HEK293 (cell line): ENCODE data around the gene MLXIPL.

Experiments
- CTCF ChIA-PET: fragments of 350-600 bp; formaldehyde crosslinking; extraction: SDS; loops from one replicate; lab custom pipeline; 2021; ENCODE audit warnings: antibody characterized with exemption; lab: Yijun Ruan, JAX
- POLR2A ChIA-PET: fragments of 300-600 bp; formaldehyde crosslinking; extraction: SDS; loops from one replicate; lab custom pipeline; 2020; ENCODE audit warnings: antibody characterized with exemption, inconsistent platforms; lab: Yijun Ruan, JAX
- H3K27ac ChIP-seq: fragments of 200-500 bp; sonication (Bioruptor generic); 2 replicates; pipeline ENCODE4 v1.5.1; 2014; ENCODE audit warnings: low read depth, low read length, control low read depth, inconsistent platforms; ENCODE audit errors: extremely low read depth
- H3K36me3 ChIP-seq, 2 experiments: fragments of 200-500 bp in 1 of 2; sonication (Bioruptor generic) in 1 of 2; 1 replicate in 1 of 2; 2 replicates in 1 of 2; pipeline ENCODE4 v1.5.1; 2014 to 2017; ENCODE audit warnings: inconsistent platforms in 2 of 2, low read length in 2 of 2; ENCODE audit not compliant: control insufficient read depth in 2 of 2, insufficient read depth in 1 of 2
- H3K4me1 ChIP-seq: fragments of 200-500 bp; sonication (Bioruptor generic); 2 replicates; pipeline ENCODE4 v1.5.1; 2014; ENCODE audit warnings: mild to moderate bottlenecking, low read length, inconsistent platforms; ENCODE audit not compliant: control insufficient read depth, insufficient read depth
- H3K4me3 ChIP-seq: 2 replicates; pipeline ENCODE4 v1.5.1; 2011; ENCODE audit warnings: low read depth, mild to moderate bottlenecking, control low read depth, low read length, moderate library complexity
- H3K9me3 ChIP-seq: fragments of 200-500 bp; sonication (Bioruptor generic); 2 replicates; pipeline ENCODE4 v1.5.1; 2014; ENCODE audit warnings: low read depth, low read length, inconsistent platforms; ENCODE audit not compliant: control insufficient read depth, insufficient read depth
- FEZF1 ChIP-seq: fragments of 450-650 bp; formaldehyde crosslinking; IDR thresholded peaks from 2 replicates; pipeline ENCODE4 v1.5.1; 2016; ENCODE audit warnings: missing biosample characterization, missing genetic modification characterization
- IKZF3 ChIP-seq: fragments of 450-650 bp; IDR thresholded peaks from 2 replicates; pipeline ENCODE4 v1.5.0; 2018; ENCODE audit warnings: missing biosample characterization, mild to moderate bottlenecking, missing genetic modification characterization, moderate library complexity
- ZBTB48 ChIP-seq: fragments of 450-650 bp; formaldehyde crosslinking; IDR thresholded peaks from 2 replicates; pipeline ENCODE4 v1.5.1; 2016; ENCODE audit warnings: missing biosample characterization, missing genetic modification characterization
- ZIC2 ChIP-seq: fragments of 450-650 bp; formaldehyde crosslinking; IDR thresholded peaks from 2 replicates; pipeline ENCODE4 v1.5.1; 2016; ENCODE audit warnings: missing biosample characterization, missing genetic modification characterization
- ZNF175 ChIP-seq: fragments of 450-650 bp; formaldehyde crosslinking; IDR thresholded peaks from 2 replicates; pipeline ENCODE4 v1.5.1; 2016; ENCODE audit warnings: missing biosample characterization, missing genetic modification characterization
- ZNF248 ChIP-seq: fragments of 450-650 bp; formaldehyde crosslinking; IDR thresholded peaks from 2 replicates; pipeline ENCODE4 v1.5.1; 2017; ENCODE audit warnings: missing biosample characterization, missing genetic modification characterization
- ZNF398 ChIP-seq: fragments of 450-650 bp; formaldehyde crosslinking; IDR thresholded peaks from 2 replicates; pipeline ENCODE4 v1.5.1; 2017; ENCODE audit warnings: missing biosample characterization, missing genetic modification characterization
- ZNF513 ChIP-seq: fragments of 450-650 bp; IDR thresholded peaks from 2 replicates; pipeline ENCODE4 v1.5.1; 2018; ENCODE audit warnings: missing biosample characterization, missing genetic modification characterization
- ZNF624 ChIP-seq: fragments of 450-650 bp; formaldehyde crosslinking; IDR thresholded peaks from 2 replicates; pipeline ENCODE4 v1.5.1; 2017; ENCODE audit warnings: missing biosample characterization, missing genetic modification characterization
- ZNF704 ChIP-seq: fragments of 450-650 bp; formaldehyde crosslinking; IDR thresholded peaks from 2 replicates; pipeline ENCODE4 v1.5.1; 2016; ENCODE audit warnings: missing biosample characterization, missing genetic modification characterization
- ZNF768 ChIP-seq: fragments of 450-650 bp; formaldehyde crosslinking; IDR thresholded peaks from 2 replicates; pipeline ENCODE4 v1.5.1; 2018; ENCODE audit warnings: missing biosample characterization, mild to moderate bottlenecking, missing genetic modification characterization
- TF ChIP-seq, protein P1 (sequence below): fragments of 450-650 bp; formaldehyde crosslinking; IDR thresholded peaks from 2 replicates; pipeline ENCODE4 v1.5.1; 2016; ENCODE audit warnings: missing biosample characterization, missing genetic modification characterization
- TF ChIP-seq, protein P2 (sequence below): fragments of 450-650 bp; IDR thresholded peaks from 2 replicates; pipeline ENCODE4 v1.5.1; 2018; ENCODE audit warnings: missing biosample characterization, mild to moderate bottlenecking, missing genetic modification characterization
- TF ChIP-seq, protein P3 (sequence below): fragments of 450-650 bp; formaldehyde crosslinking; IDR thresholded peaks from 2 replicates; pipeline ENCODE4 v1.5.1; 2016; ENCODE audit warnings: missing biosample characterization, missing genetic modification characterization, borderline replicate concordance

The MLXIPL gene

GRCh38 chr7:73668886-73669230 lies 44.5 kb upstream of the MLXIPL start:
- H3K36me3 ChIP-seq, result peaks cover 0 to 8% of the 10 kb centered on the region in 2 experiments; a peak in 1 of 3 replicates
- CTCF ChIA-PET, result interaction anchor here (1.2 to 3.3 kb wide), 4 partner anchors 40 to 62 kb away, joined by 5 to 29 read pairs (median 7); no protein-coding TSS in a partner anchor
- TF ChIP-seq IKZF3 (tag by site-specific recombination) (peak; percentile 31; the same call in 1 of the 2 replicates), ZNF248 (tag by site-specific recombination) (no peak), ZNF768 (tag by site-specific recombination) (no peak), ZNF513 (tag by site-specific recombination) (no peak), ZBTB48 (tag by site-specific recombination) (no peak), ZNF624 (tag by site-specific recombination) (no peak), ZNF704 (tag by site-specific recombination) (no peak), ZNF175 (tag by site-specific recombination) (no peak), ZIC2 (no peak), ZNF398 (tag by site-specific recombination) (peak; percentile 60), FEZF1 (tag by site-specific recombination) (no peak)
- TF ChIP-seq, protein P1, sequence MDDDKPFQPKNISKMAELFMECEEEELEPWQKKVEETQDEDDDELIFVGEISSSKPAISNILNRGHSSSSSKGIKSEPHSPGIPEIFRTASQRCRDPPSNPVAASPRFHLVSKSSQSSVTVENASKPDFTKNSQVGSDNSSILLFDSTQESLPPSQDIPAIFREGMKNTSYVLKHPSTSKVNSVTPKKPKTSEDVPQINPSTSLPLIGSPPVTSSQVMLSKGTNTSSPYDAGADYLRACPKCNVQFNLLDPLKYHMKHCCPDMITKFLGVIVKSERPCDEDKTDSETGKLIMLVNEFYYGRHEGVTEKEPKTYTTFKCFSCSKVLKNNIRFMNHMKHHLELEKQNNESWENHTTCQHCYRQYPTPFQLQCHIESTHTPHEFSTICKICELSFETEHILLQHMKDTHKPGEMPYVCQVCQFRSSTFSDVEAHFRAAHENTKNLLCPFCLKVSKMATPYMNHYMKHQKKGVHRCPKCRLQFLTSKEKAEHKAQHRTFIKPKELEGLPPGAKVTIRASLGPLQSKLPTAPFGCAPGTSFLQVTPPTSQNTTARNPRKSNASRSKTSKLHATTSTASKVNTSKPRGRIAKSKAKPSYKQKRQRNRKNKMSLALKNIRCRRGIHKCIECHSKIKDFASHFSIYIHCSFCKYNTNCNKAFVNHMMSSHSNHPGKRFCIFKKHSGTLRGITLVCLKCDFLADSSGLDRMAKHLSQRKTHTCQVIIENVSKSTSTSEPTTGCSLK, result no peak
- TF ChIP-seq, protein P2, sequence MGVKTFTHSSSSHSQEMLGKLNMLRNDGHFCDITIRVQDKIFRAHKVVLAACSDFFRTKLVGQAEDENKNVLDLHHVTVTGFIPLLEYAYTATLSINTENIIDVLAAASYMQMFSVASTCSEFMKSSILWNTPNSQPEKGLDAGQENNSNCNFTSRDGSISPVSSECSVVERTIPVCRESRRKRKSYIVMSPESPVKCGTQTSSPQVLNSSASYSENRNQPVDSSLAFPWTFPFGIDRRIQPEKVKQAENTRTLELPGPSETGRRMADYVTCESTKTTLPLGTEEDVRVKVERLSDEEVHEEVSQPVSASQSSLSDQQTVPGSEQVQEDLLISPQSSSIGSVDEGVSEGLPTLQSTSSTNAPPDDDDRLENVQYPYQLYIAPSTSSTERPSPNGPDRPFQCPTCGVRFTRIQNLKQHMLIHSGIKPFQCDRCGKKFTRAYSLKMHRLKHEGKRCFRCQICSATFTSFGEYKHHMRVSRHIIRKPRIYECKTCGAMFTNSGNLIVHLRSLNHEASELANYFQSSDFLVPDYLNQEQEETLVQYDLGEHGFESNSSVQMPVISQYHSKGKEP (tag by site-specific recombination), result no peak
- TF ChIP-seq, protein P3, sequence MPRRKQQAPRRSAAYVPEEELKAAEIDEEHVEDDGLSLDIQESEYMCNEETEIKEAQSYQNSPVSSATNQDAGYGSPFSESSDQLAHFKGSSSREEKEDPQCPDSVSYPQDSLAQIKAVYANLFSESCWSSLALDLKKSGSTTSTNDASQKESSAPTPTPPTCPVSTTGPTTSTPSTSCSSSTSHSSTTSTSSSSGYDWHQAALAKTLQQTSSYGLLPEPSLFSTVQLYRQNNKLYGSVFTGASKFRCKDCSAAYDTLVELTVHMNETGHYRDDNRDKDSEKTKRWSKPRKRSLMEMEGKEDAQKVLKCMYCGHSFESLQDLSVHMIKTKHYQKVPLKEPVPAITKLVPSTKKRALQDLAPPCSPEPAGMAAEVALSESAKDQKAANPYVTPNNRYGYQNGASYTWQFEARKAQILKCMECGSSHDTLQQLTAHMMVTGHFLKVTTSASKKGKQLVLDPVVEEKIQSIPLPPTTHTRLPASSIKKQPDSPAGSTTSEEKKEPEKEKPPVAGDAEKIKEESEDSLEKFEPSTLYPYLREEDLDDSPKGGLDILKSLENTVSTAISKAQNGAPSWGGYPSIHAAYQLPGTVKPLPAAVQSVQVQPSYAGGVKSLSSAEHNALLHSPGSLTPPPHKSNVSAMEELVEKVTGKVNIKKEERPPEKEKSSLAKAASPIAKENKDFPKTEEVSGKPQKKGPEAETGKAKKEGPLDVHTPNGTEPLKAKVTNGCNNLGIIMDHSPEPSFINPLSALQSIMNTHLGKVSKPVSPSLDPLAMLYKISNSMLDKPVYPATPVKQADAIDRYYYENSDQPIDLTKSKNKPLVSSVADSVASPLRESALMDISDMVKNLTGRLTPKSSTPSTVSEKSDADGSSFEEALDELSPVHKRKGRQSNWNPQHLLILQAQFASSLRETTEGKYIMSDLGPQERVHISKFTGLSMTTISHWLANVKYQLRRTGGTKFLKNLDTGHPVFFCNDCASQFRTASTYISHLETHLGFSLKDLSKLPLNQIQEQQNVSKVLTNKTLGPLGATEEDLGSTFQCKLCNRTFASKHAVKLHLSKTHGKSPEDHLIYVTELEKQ (tag by site-specific recombination), result no peak
- TF ChIP-seq, all 188 proteins: peak for 2
- peak overlapping the region; percentile 58 for H3K4me3 ChIP-seq
- POLR2A ChIA-PET, result no interaction called here
- H3K4me1 ChIP-seq, result no peaks in the 10 kb centered on the region; the same call in 1 of the 2 replicates
- peak overlapping the region; percentile 58; the same call in 1 of the 2 replicates for H3K27ac ChIP-seq
- no peaks in the 10 kb centered on the region for H3K9me3 ChIP-seq
